ENCODE data around the gene TMEM184B. TPM values are rescaled to one million over a fixed set of nuclear protein-coding genes. Genes with fewer than 3 reads are reported as not detected.
A peak's percentile ranks its signal among the peaks of the same experiment; 100 is the strongest.

TMEM184B gene
- 85.9 to 89.7 TPM (median 88.1 TPM) in 3 replicates for total RNA-seq (2021)
- Bru-seq, nascent RNA, result percentile 73 among the genes with signal in this experiment
- long read RNA-seq, experiment 1, full-length matches to known transcripts, result 339 of 404 reads
- long read RNA-seq, experiment 1, partial matches to known transcripts, result 31 of 404 reads
- long read RNA-seq, experiment 1, other reads (novel, unspliced or antisense), result 34 of 404 reads
- long read RNA-seq, experiment 2, full-length matches to known transcripts, result 89 of 115 reads
- long read RNA-seq, experiment 2, partial matches to known transcripts, result 14 of 115 reads
- long read RNA-seq, experiment 2, other reads (novel, unspliced or antisense), result 12 of 115 reads
- long read RNA-seq, experiment 3, result 0 reads

DNA sequence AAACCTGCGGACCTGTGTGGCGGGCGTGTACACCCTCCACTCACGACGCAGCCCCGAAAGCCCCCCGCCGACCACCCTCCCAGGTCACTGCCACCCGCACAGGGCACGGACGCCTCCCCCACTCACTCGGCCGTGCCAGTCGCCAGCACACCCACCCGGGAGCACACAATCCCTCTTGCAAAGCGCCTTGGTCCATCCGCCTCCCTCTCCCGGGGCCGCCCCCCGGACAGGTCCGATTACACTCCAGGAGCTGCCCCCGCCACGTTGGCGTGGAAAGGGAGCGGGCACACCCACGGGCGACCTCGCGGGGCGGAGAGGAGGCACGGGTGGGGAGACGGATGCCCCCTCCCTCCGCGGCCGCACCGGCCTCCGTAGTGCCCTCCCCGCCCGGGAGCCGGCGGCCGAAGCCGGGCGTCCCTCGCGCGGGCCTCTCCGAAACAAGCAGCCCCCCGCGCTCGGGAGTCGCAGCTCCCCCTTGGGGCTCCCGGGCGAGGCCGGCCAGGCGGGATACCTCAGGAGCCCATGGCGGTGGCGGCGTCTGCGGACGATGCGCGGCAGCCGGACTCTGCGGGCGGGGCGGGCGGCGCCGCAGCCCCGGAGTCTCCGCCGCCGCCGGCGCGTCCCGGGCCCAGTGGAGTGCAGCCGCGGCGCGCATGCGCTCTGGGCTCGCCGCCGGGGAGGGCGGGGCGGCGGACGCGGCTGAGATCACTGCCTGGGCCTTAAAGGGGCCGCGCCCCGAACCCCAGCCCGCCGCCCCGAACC lies at the start of gene TMEM184B:
Gene TMEM184B (minus strand): TSS at position 638 of the 762 bp plus-strand sequence. CDS start 25,049 bp downstream, outside the sequence.
- H3K9me3 Mint-ChIP-seq, result no peaks in the 10 kb centered on the region
- peak within 1 kb of the TSS; percentile 81 for H3K27ac Mint-ChIP-seq
- peaks cover 12% of the 10 kb centered on the region for H3K27me3 Mint-ChIP-seq (ENCODE audit: low read depth)
- peak; percentile 62 for ATAC-seq
- H3K4me1 Mint-ChIP-seq, result peaks cover 51% of the 10 kb centered on the region
- H3K4me3 Mint-ChIP-seq, result peak within 1 kb of the TSS; percentile 88
- POLR2A ChIA-PET, result interaction anchor here (0.6 to 1.0 kb wide), 2 partner anchors 11 to 569 kb away, joined by 3 read pairs; no protein-coding TSS in a partner anchor
- DNase-seq (ENCODE audit: low spot score), result peak; percentile 76
- TF ChIP-seq FOXP1 (CRISPR knock-in tag; IDR thresholded peaks at IDR 0.05; ENCODE audit: borderline replicate concordance), result peak; percentile 58; the same call in 1 of the 2 replicates
- TF ChIP-seq, protein P1, sequence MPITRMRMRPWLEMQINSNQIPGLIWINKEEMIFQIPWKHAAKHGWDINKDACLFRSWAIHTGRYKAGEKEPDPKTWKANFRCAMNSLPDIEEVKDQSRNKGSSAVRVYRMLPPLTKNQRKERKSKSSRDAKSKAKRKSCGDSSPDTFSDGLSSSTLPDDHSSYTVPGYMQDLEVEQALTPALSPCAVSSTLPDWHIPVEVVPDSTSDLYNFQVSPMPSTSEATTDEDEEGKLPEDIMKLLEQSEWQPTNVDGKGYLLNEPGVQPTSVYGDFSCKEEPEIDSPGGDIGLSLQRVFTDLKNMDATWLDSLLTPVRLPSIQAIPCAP (CRISPR knock-in tag; IDR thresholded peaks at IDR 0.05), result no peak
- no peak for TF ChIP-seq SMAD3 (CRISPR knock-in tag; IDR thresholded peaks at IDR 0.05; ENCODE audit: borderline replicate concordance)
- TF ChIP-seq, protein P2, sequence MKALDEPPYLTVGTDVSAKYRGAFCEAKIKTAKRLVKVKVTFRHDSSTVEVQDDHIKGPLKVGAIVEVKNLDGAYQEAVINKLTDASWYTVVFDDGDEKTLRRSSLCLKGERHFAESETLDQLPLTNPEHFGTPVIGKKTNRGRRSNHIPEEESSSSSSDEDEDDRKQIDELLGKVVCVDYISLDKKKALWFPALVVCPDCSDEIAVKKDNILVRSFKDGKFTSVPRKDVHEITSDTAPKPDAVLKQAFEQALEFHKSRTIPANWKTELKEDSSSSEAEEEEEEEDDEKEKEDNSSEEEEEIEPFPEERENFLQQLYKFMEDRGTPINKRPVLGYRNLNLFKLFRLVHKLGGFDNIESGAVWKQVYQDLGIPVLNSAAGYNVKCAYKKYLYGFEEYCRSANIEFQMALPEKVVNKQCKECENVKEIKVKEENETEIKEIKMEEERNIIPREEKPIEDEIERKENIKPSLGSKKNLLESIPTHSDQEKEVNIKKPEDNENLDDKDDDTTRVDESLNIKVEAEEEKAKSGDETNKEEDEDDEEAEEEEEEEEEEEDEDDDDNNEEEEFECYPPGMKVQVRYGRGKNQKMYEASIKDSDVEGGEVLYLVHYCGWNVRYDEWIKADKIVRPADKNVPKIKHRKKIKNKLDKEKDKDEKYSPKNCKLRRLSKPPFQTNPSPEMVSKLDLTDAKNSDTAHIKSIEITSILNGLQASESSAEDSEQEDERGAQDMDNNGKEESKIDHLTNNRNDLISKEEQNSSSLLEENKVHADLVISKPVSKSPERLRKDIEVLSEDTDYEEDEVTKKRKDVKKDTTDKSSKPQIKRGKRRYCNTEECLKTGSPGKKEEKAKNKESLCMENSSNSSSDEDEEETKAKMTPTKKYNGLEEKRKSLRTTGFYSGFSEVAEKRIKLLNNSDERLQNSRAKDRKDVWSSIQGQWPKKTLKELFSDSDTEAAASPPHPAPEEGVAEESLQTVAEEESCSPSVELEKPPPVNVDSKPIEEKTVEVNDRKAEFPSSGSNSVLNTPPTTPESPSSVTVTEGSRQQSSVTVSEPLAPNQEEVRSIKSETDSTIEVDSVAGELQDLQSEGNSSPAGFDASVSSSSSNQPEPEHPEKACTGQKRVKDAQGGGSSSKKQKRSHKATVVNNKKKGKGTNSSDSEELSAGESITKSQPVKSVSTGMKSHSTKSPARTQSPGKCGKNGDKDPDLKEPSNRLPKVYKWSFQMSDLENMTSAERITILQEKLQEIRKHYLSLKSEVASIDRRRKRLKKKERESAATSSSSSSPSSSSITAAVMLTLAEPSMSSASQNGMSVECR (CRISPR knock-in tag; IDR thresholded peaks at IDR 0.05; ENCODE audit: borderline replicate concordance), result peak; percentile 76; the same call in 1 of the 2 replicates
- no peak for TF ChIP-seq NR3C1 (CRISPR knock-in tag; conservative IDR thresholded peaks at IDR 0.05; ENCODE audit: low read depth)
- TF ChIP-seq, protein P3, sequence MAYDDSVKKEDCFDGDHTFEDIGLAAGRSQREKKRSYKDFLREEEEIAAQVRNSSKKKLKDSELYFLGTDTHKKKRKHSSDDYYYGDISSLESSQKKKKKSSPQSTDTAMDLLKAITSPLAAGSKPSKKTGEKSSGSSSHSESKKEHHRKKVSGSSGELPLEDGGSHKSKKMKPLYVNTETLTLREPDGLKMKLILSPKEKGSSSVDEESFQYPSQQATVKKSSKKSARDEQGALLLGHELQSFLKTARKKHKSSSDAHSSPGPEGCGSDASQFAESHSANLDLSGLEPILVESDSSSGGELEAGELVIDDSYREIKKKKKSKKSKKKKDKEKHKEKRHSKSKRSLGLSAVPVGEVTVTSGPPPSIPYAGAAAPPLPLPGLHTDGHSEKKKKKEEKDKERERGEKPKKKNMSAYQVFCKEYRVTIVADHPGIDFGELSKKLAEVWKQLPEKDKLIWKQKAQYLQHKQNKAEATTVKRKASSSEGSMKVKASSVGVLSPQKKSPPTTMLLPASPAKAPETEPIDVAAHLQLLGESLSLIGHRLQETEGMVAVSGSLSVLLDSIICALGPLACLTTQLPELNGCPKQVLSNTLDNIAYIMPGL (CRISPR knock-in tag; IDR thresholded peaks at IDR 0.05), result peak; percentile 42; the same call in 1 of the 2 replicates
- no peak for TF ChIP-seq PRRX2 (CRISPR knock-in tag; IDR thresholded peaks at IDR 0.05)
- no peak for TF ChIP-seq ESRRA (CRISPR knock-in tag; IDR thresholded peaks at IDR 0.05; ENCODE audit: borderline replicate concordance)
- TF ChIP-seq TP53 (CRISPR knock-in tag; IDR thresholded peaks at IDR 0.05), result peak; percentile 41; the same call in 1 of the 2 replicates
- H3K36me3 Mint-ChIP-seq, result peaks cover 3% of the 10 kb centered on the region; the same call in 1 of the 2 replicates
- CTCF ChIA-PET, result interaction anchor here (0.6 to 2.2 kb wide), 4 partner anchors 11 to 221 kb away, joined by 3 to 27 read pairs (median 4); no protein-coding TSS in a partner anchor

DNA sequence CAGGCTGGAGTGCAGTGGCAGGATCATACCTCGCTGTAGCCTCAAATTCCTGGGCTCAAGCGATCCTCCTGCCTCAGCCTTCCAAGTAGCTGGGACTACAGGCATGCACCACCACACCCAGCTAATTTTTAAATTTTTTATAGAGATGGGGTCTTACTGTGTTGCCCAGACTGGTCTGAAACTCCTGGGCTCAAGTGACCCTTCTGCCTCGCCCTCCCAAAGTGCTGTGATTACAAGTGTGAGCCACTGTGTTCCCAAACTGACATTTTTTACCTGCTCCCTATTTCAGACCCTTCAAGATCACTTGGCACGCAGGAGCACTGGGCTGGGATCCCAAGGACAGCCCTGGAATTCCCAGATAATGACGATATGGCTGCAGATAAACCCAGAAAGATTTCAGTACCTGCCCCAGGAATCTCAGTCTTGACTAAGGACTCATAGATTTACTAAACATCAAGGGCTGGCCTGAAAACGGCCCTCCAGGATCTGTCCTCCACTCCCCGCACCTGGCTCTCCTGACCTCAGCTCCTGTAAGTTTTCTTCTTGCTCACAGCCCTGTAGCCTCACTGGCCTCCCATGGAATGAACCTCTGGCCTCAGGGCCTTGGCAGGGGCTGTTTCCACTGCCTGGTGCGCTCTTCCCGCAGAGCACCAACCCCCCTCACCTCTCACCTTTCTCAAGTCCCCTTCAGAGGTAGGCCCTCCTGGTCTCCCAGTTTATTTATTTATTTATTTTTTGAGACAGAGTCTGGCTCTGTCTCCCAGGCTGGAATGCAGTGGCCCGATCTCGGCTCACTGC lies 48.0 kb upstream of the TMEM184B start:
- Mint-ChIP-seq H3K27me3 (ENCODE audit: low read depth) (no peaks in the 10 kb centered on the region), H3K36me3 (peaks cover 4% of the 10 kb centered on the region; the same call in 1 of the 2 replicates), H3K4me1 (peaks cover 59% of the 10 kb centered on the region), H3K9me3 (no peaks in the 10 kb centered on the region), H3K4me3 (no peak overlapping the region), H3K27ac (peak overlapping the region; percentile 90)
- CTCF ChIA-PET, result no interaction called here
- ATAC-seq (no peak), DNase-seq (ENCODE audit: low spot score) (no peak)
- POLR2A ChIA-PET, result interaction anchor here (0.6 kb wide), 1 partner anchor 119 kb away, joined by 4 read pairs; no protein-coding TSS in a partner anchor
- TF ChIP-seq KAT7 (CRISPR knock-in tag; IDR thresholded peaks at IDR 0.05; ENCODE audit: borderline replicate concordance) (no peak), ZNF232 (CRISPR knock-in tag; IDR thresholded peaks at IDR 0.05) (no peak), ZNF121 (CRISPR knock-in tag; IDR thresholded peaks at IDR 0.05) (peak; percentile 65; the same call in 1 of the 2 replicates)
- TF ChIP-seq, protein P4, sequence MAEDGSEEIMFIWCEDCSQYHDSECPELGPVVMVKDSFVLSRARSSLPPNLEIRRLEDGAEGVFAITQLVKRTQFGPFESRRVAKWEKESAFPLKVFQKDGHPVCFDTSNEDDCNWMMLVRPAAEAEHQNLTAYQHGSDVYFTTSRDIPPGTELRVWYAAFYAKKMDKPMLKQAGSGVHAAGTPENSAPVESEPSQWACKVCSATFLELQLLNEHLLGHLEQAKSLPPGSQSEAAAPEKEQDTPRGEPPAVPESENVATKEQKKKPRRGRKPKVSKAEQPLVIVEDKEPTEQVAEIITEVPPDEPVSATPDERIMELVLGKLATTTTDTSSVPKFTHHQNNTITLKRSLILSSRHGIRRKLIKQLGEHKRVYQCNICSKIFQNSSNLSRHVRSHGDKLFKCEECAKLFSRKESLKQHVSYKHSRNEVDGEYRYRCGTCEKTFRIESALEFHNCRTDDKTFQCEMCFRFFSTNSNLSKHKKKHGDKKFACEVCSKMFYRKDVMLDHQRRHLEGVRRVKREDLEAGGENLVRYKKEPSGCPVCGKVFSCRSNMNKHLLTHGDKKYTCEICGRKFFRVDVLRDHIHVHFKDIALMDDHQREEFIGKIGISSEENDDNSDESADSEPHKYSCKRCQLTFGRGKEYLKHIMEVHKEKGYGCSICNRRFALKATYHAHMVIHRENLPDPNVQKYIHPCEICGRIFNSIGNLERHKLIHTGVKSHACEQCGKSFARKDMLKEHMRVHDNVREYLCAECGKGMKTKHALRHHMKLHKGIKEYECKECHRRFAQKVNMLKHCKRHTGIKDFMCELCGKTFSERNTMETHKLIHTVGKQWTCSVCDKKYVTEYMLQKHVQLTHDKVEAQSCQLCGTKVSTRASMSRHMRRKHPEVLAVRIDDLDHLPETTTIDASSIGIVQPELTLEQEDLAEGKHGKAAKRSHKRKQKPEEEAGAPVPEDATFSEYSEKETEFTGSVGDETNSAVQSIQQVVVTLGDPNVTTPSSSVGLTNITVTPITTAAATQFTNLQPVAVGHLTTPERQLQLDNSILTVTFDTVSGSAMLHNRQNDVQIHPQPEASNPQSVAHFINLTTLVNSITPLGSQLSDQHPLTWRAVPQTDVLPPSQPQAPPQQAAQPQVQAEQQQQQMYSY (CRISPR knock-in tag; IDR thresholded peaks at IDR 0.05), result no peak

Measured in WTC11 (cell line).